Umbilical cord (tissue), 2 donors: ENCODE data around the gene LRRC56. TPM values are rescaled to one million over a fixed set of nuclear protein-coding genes. Genes with fewer than 3 reads are reported as not detected.

Source experiments
- DNase-seq: peaks from one replicate; pipeline ENCODE4 v3.0.0-alpha.2; 2015; ENCODE audit warnings: low spot score
- total RNA-seq: library from RNA; depleted of rRNA; stranded (reverse); fragments of >200 nt; gene quantifications from one replicate; pipeline ENCODE4 v1.2.3, GENCODE V29; 2014; ENCODE audit warnings: low replicate concordance; ENCODE audit not compliant: insufficient read depth

Gene LRRC56
- total RNA-seq, 1 donor from 2014 or later: not detected

- DNase-seq: no peak
Measured at GRCh38 chr11:593347-593746, 56.0 kb downstream of the LRRC56 start.

- no peak for DNase-seq
Measured at GRCh38 chr11:595400-595799, 58.1 kb downstream of the LRRC56 start.

- no peak for DNase-seq
Measured at GRCh38 chr11:596374-596773, 59.0 kb downstream of the LRRC56 start.

GRCh38 chr11:597166-597725, 59.9 kb downstream of the LRRC56 start:
- no peak for DNase-seq

- DNase-seq: no peak
Measured at GRCh38 chr11:598005-598680, 60.8 kb downstream of the LRRC56 start.

GRCh38 chr11:601573-602245, 64.4 kb downstream of the LRRC56 start:
- no peak for DNase-seq

GRCh38 chr11:603154-603553, 65.8 kb downstream of the LRRC56 start:
- DNase-seq: no peak

Other genes with a start within 250 kb of the LRRC56 start
- 9.1 TPM for gene PGGHG, start 248.4 kb upstream of the LRRC56 start, total RNA-seq
- 0.96 TPM for gene IFITM5, start 238.0 kb upstream of the LRRC56 start, total RNA-seq
- gene IFITM2, start 229.7 kb upstream of the LRRC56 start, total RNA-seq: 5.5 TPM
- gene IFITM1, start 223.5 kb upstream of the LRRC56 start, total RNA-seq: 25.3 TPM
- gene IFITM3, start 216.7 kb upstream of the LRRC56 start, total RNA-seq: 47.2 TPM
- gene B4GALNT4, start 168.0 kb upstream of the LRRC56 start, total RNA-seq: 7.2 TPM
- gene PKP3, start 143.3 kb upstream of the LRRC56 start, total RNA-seq: 36.6 TPM
- gene SIGIRR, start 122.5 kb upstream of the LRRC56 start, total RNA-seq: 10.8 TPM
- gene ANO9, start 95.5 kb upstream of the LRRC56 start, total RNA-seq: 5.1 TPM
- 73.4 TPM for gene PTDSS2, start 87.2 kb upstream of the LRRC56 start, total RNA-seq
- 132 TPM for gene RNH1, start 30.3 kb upstream of the LRRC56 start, total RNA-seq
- 46.5 TPM for gene HRAS, start 2.0 kb upstream of the LRRC56 start, total RNA-seq
- 0.48 TPM for gene LMNTD2, start 23.2 kb downstream of the LRRC56 start, total RNA-seq
- gene RASSF7, start 23.4 kb downstream of the LRRC56 start, total RNA-seq: 1.7 TPM
- gene PHRF1, start 38.9 kb downstream of the LRRC56 start, total RNA-seq: 31.5 TPM
- 16.6 TPM for gene IRF7, start 78.4 kb downstream of the LRRC56 start, total RNA-seq
- gene CDHR5, start 87.4 kb downstream of the LRRC56 start, total RNA-seq: not detected
- gene SCT, start 89.7 kb downstream of the LRRC56 start, total RNA-seq: not detected
- not detected for gene DRD4, start 99.7 kb downstream of the LRRC56 start, total RNA-seq
- 54.9 TPM for gene DEAF1, start 157.7 kb downstream of the LRRC56 start, total RNA-seq
- 7.7 TPM for gene TMEM80, start 158.3 kb downstream of the LRRC56 start, total RNA-seq
- 28.6 TPM for gene EPS8L2, start 168.7 kb downstream of the LRRC56 start, total RNA-seq
- gene TALDO1, start 209.9 kb downstream of the LRRC56 start, total RNA-seq: 76.1 TPM
- 26.2 TPM for gene GATD1, start 240.0 kb downstream of the LRRC56 start, total RNA-seq